ENCODE measurements around the gene AADACL3.
"Not testable (repeated sequence)": the region's sequence is repeated elsewhere in the genome, so short reads cannot be mapped to it uniquely, and the experiment has no call there.

AADACL3 gene

GRCh38 chr1:12714710-12715475 is 1.0 kb upstream of the AADACL3 start:
- no peak for FAIRE-seq

- FAIRE-seq, result no peak
These were observed 1.5 kb downstream of the AADACL3 start for GRCh38 chr1:12717301-12717838.

GRCh38 chr1:12722626-12723025 is 6.7 kb downstream of the AADACL3 start:
- FAIRE-seq, result no peak

GRCh38 chr1:12728391-12728790 is 12.5 kb downstream of the AADACL3 start:
- no peak for FAIRE-seq

GRCh38 chr1:12730156-12730555 is 14.2 kb downstream of the AADACL3 start:
- no peak for FAIRE-seq

- not testable (repeated sequence) for FAIRE-seq
These were observed 15.2 kb downstream of the AADACL3 start for GRCh38 chr1:12731084-12731483.

- FAIRE-seq, result no peak
These were observed 18.7 kb downstream of the AADACL3 start for GRCh38 chr1:12734651-12735050.

- FAIRE-seq, result no peak
These were observed 23.0 kb downstream of the AADACL3 start for GRCh38 chr1:12738934-12739333.

GRCh38 chr1:12739613-12740012 is 23.7 kb downstream of the AADACL3 start:
- FAIRE-seq, result no peak

GRCh38 chr1:12741946-12742345 is 26.0 kb downstream of the AADACL3 start:
- no peak for FAIRE-seq

GRCh38 chr1:12745126-12745991 is 29.4 kb downstream of the AADACL3 start:
- FAIRE-seq, result no peak

GRCh38 chr1:12745992-12746323 is 30.0 kb downstream of the AADACL3 start, which contains the start of gene CFAP107:
Gene CFAP107 (plus strand): TSS chr1:12746200. CDS start chr1:12746431, 231 bp downstream.
- FAIRE-seq, result no peak

- no peak for FAIRE-seq
These were observed 33.0 kb downstream of the AADACL3 start for GRCh38 chr1:12748778-12749355.

- FAIRE-seq, result no peak
These were observed 38.8 kb downstream of the AADACL3 start for GRCh38 chr1:12754738-12755137.

GRCh38 chr1:12756273-12756672 is 40.4 kb downstream of the AADACL3 start:
- no peak for FAIRE-seq

GRCh38 chr1:12756768-12757413 is 41.0 kb downstream of the AADACL3 start:
- no peak for FAIRE-seq

GRCh38 chr1:12757836-12758235 is 41.9 kb downstream of the AADACL3 start:
- no peak for FAIRE-seq

- FAIRE-seq, result no peak
These were observed 44.4 kb downstream of the AADACL3 start for GRCh38 chr1:12760256-12760795.

- no peak for FAIRE-seq
These were observed 45.9 kb downstream of the AADACL3 start for GRCh38 chr1:12761781-12762180.

- no peak for FAIRE-seq
These were observed 46.9 kb downstream of the AADACL3 start for GRCh38 chr1:12762766-12763165.

GRCh38 chr1:12763479-12763878 is 47.6 kb downstream of the AADACL3 start:
- FAIRE-seq, result no peak

- FAIRE-seq, result no peak
These were observed 48.1 kb downstream of the AADACL3 start for GRCh38 chr1:12764016-12764415.
